Activated CD8-positive, alpha-beta memory T cell treated with anti-CD3 and anti-CD28 coated beads, Interleukin-2, amount 10 ng/mL, durations not matched to agents 7 days and 5 days (primary cell): Measurements from ENCODE around the gene GZMB. TPM values are rescaled to one million over a fixed set of nuclear protein-coding genes. Genes with fewer than 3 reads are reported as not detected.

ENCODE experiments used
- ATAC-seq: fragments of 150-1000 bp; cut with Tn5 transposase; one replicate; pipeline ENCODE4 v1.10.0; 2021; ENCODE audit warnings: moderate library complexity
- CTCF ChIA-PET: fragments of 350-600 bp; sonication (Branson Sonifier 250); formaldehyde crosslinking; loops from one replicate; lab custom pipeline; 2021; ENCODE audit warnings: antibody characterized with exemption; lab: Charles Lee
- DNase-seq: peaks from one replicate; pipeline ENCODE4 v3.0.0-alpha.2; 2020
- H3K27ac Mint-ChIP-seq: one replicate; pipeline ENCODE4 v1.8.0; 2021; ENCODE audit warnings: mild to moderate bottlenecking, mixed read lengths
- H3K27me3 Mint-ChIP-seq: one replicate; pipeline ENCODE4 v1.8.0; 2021; ENCODE audit warnings: mixed read lengths
- H3K36me3 Mint-ChIP-seq: one replicate; pipeline ENCODE4 v1.8.0; 2021; ENCODE audit warnings: mild to moderate bottlenecking, mixed read lengths
- H3K4me1 Mint-ChIP-seq: one replicate; pipeline ENCODE4 v1.8.0; 2021; ENCODE audit warnings: mixed read lengths
- H3K4me3 Mint-ChIP-seq: one replicate; pipeline ENCODE4 v1.8.0; 2021; ENCODE audit warnings: mild to moderate bottlenecking, moderate library complexity, mixed read lengths
- H3K9me3 Mint-ChIP-seq: one replicate; pipeline ENCODE4 v1.8.0; 2022; ENCODE audit warnings: low read depth, mixed read lengths
- total RNA-seq, 2 experiments: library from RNA; stranded (reverse); gene quantifications; one replicate each; pipeline ENCODE4 v1.2.3, GENCODE V29; 2021

Gene GZMB
- total RNA-seq = 1,000 to 10,000 TPM; 1,034 to 2,662 TPM

- ATAC-seq (peak; percentile 94), DNase-seq (peak; percentile 98)
- H3K4me3 Mint-ChIP-seq = peak within 1 kb of the TSS; percentile 89
- H3K9me3 Mint-ChIP-seq = peaks cover 3% of the 10 kb centered on the region
- peaks cover 64% of the 10 kb centered on the region for H3K36me3 Mint-ChIP-seq
- CTCF ChIA-PET = interaction anchor here (0.6 to 5.9 kb wide), 26 partner anchors 8 to 499 kb away, joined by 3 to 72 read pairs (median 6); partner anchors contain the start of gene GZMH
- H3K27ac Mint-ChIP-seq = peak within 1 kb of the TSS; percentile 97
- H3K4me1 Mint-ChIP-seq = peaks cover 78% of the 10 kb centered on the region
- H3K27me3 Mint-ChIP-seq = no peaks in the 10 kb centered on the region
Observed at GRCh38 chr14:24634158-24634557, at the start of gene GZMB. TSS of gene GZMB (minus strand) at chr14:24634190. CDS start at chr14:24634160, 30 bp downstream.

- no peak for ATAC-seq
- Mint-ChIP-seq H3K9me3 (no peaks in the 10 kb centered on the region), H3K4me3 (no peak overlapping the region), H3K27ac (no peak overlapping the region), H3K4me1 (peaks cover 50% of the 10 kb centered on the region), H3K27me3 (no peaks in the 10 kb centered on the region), H3K36me3 (peaks cover 12% of the 10 kb centered on the region)
- CTCF ChIA-PET = interaction anchor here (0.9 to 5.0 kb wide), 9 partner anchors 8 to 198 kb away, joined by 3 to 87 read pairs (median 9); partner anchors contain the start of gene GZMH
- no peak for DNase-seq
Observed at GRCh38 chr14:24681056-24681455, 47.1 kb upstream of the GZMB start.

GRCh38 chr14:24680516-24680915, 46.5 kb upstream of the GZMB start:
- DNase-seq (no peak), ATAC-seq (no peak)
- Mint-ChIP-seq H3K36me3 (peaks cover 16% of the 10 kb centered on the region), H3K4me3 (no peak overlapping the region), H3K9me3 (no peaks in the 10 kb centered on the region), H3K27me3 (no peaks in the 10 kb centered on the region), H3K4me1 (peaks cover 55% of the 10 kb centered on the region), H3K27ac (peak overlapping the region; percentile 79)
- CTCF ChIA-PET = interaction anchor here (0.9 to 5.0 kb wide), 7 partner anchors 9 to 197 kb away, joined by 3 to 87 read pairs (median 23); partner anchors contain the start of gene GZMH

GRCh38 chr14:24679248-24679961, 45.4 kb upstream of the GZMB start:
- ATAC-seq (no peak), DNase-seq (no peak)

GRCh38 chr14:24678801-24679247, 44.8 kb upstream of the GZMB start:
- Mint-ChIP-seq H3K9me3 (no peaks in the 10 kb centered on the region), H3K27me3 (no peaks in the 10 kb centered on the region), H3K4me1 (peaks cover 70% of the 10 kb centered on the region), H3K36me3 (peaks cover 15% of the 10 kb centered on the region), H3K27ac (peak overlapping the region; percentile 90), H3K4me3 (peak overlapping the region; percentile 72)
- CTCF ChIA-PET = interaction anchor here (0.9 to 5.0 kb wide), 19 partner anchors 8 to 346 kb away, joined by 3 to 87 read pairs (median 5); partner anchors contain the start of genes GZMB and GZMH
- DNase-seq (peak; percentile 91), ATAC-seq (peak; percentile 73)

More at GRCh38 chr14:24679248-24679961, 45.4 kb upstream of the GZMB start:
- CTCF ChIA-PET = interaction anchor here (0.6 to 5.0 kb wide), 22 partner anchors 8 to 346 kb away, joined by 3 to 87 read pairs (median 4); partner anchors contain the start of genes GZMB and GZMH
- H3K27me3 Mint-ChIP-seq = no peaks in the 10 kb centered on the region
- H3K4me3 Mint-ChIP-seq = peak overlapping the region; percentile 50
- H3K36me3 Mint-ChIP-seq = peaks cover 15% of the 10 kb centered on the region
- peak overlapping the region; percentile 79 for H3K27ac Mint-ChIP-seq
- no peaks in the 10 kb centered on the region for H3K9me3 Mint-ChIP-seq
- H3K4me1 Mint-ChIP-seq = peaks cover 64% of the 10 kb centered on the region

GRCh38 chr14:24677956-24678355, 44.0 kb upstream of the GZMB start:
- Mint-ChIP-seq H3K4me3 (peak overlapping the region; percentile 72), H3K27ac (peak overlapping the region; percentile 90), H3K4me1 (peaks cover 77% of the 10 kb centered on the region), H3K9me3 (no peaks in the 10 kb centered on the region), H3K36me3 (peaks cover 13% of the 10 kb centered on the region), H3K27me3 (no peaks in the 10 kb centered on the region)
- ATAC-seq (no peak), DNase-seq (no peak)
- CTCF ChIA-PET = interaction anchor here (1.0 to 5.0 kb wide), 8 partner anchors 10 to 195 kb away, joined by 3 to 87 read pairs (median 24); partner anchors contain the start of genes GZMB and GZMH

- Mint-ChIP-seq H3K27me3 (no peaks in the 10 kb centered on the region), H3K4me1 (peaks cover 92% of the 10 kb centered on the region), H3K27ac (peak overlapping the region; percentile 100), H3K36me3 (peaks cover 23% of the 10 kb centered on the region), H3K4me3 (peak overlapping the region; percentile 74), H3K9me3 (no peaks in the 10 kb centered on the region)
- ATAC-seq (peak; percentile 63), DNase-seq (peak; percentile 80)
- CTCF ChIA-PET = interaction anchor here (1.0 to 5.1 kb wide), 13 partner anchors 9 to 238 kb away, joined by 3 to 62 read pairs (median 5); partner anchors contain the start of genes GZMB and GZMH
Observed at GRCh38 chr14:24674204-24674970, 40.4 kb upstream of the GZMB start.

GRCh38 chr14:24673534-24674203, 39.7 kb upstream of the GZMB start:
- Mint-ChIP-seq H3K27me3 (no peaks in the 10 kb centered on the region), H3K4me3 (peak overlapping the region; percentile 74), H3K4me1 (peaks cover 89% of the 10 kb centered on the region), H3K36me3 (peaks cover 27% of the 10 kb centered on the region), H3K27ac (peak overlapping the region; percentile 100), H3K9me3 (no peaks in the 10 kb centered on the region)
- DNase-seq (peak; percentile 90), ATAC-seq (peak; percentile 77)
- CTCF ChIA-PET = interaction anchor here (0.8 to 5.1 kb wide), 16 partner anchors 8 to 242 kb away, joined by 3 to 62 read pairs (median 4); partner anchors contain the start of genes GZMB and GZMH

GRCh38 chr14:24673059-24673458, 39.1 kb upstream of the GZMB start:
- H3K36me3 Mint-ChIP-seq = peaks cover 28% of the 10 kb centered on the region
- DNase-seq (no peak), ATAC-seq (peak; percentile 2)
- peak overlapping the region; percentile 100 for H3K27ac Mint-ChIP-seq
- H3K4me3 Mint-ChIP-seq = peak overlapping the region; percentile 74
- no peaks in the 10 kb centered on the region for H3K27me3 Mint-ChIP-seq
- CTCF ChIA-PET = interaction anchor here (0.8 to 5.1 kb wide), 13 partner anchors 9 to 242 kb away, joined by 3 to 62 read pairs (median 4); partner anchors contain the start of genes GZMB and GZMH
- H3K4me1 Mint-ChIP-seq = peaks cover 88% of the 10 kb centered on the region
- H3K9me3 Mint-ChIP-seq = no peaks in the 10 kb centered on the region

- peaks cover 21% of the 10 kb centered on the region for H3K36me3 Mint-ChIP-seq
- CTCF ChIA-PET = interaction anchor here (1.2 to 5.1 kb wide), 3 partner anchors 36 to 63 kb away, joined by 3 to 62 read pairs (median 6); partner anchors contain the start of genes GZMB and GZMH
- DNase-seq (peak; percentile 76), ATAC-seq (no peak)
- no peaks in the 10 kb centered on the region for H3K9me3 Mint-ChIP-seq
- no peak overlapping the region for H3K4me3 Mint-ChIP-seq
- H3K27me3 Mint-ChIP-seq = no peaks in the 10 kb centered on the region
- H3K4me1 Mint-ChIP-seq = peaks cover 87% of the 10 kb centered on the region
- H3K27ac Mint-ChIP-seq = peak overlapping the region; percentile 100
Observed at GRCh38 chr14:24670594-24670993, 36.6 kb upstream of the GZMB start.

- peaks cover 19% of the 10 kb centered on the region for H3K36me3 Mint-ChIP-seq
- H3K4me3 Mint-ChIP-seq = no peak overlapping the region
- H3K9me3 Mint-ChIP-seq = no peaks in the 10 kb centered on the region
- H3K27ac Mint-ChIP-seq = peak overlapping the region; percentile 67
- peaks cover 87% of the 10 kb centered on the region for H3K4me1 Mint-ChIP-seq
- no peaks in the 10 kb centered on the region for H3K27me3 Mint-ChIP-seq
- DNase-seq (no peak), ATAC-seq (no peak)
- CTCF ChIA-PET = interaction anchor here (1.0 to 1.2 kb wide), 2 partner anchors 9 to 35 kb away, joined by 3 read pairs; partner anchors contain the start of gene GZMB
Observed at GRCh38 chr14:24669651-24670050, 35.7 kb upstream of the GZMB start.

GRCh38 chr14:24665440-24665991, 31.5 kb upstream of the GZMB start:
- Mint-ChIP-seq H3K36me3 (peaks cover 12% of the 10 kb centered on the region), H3K27me3 (no peaks in the 10 kb centered on the region), H3K4me3 (peak overlapping the region; percentile 61), H3K9me3 (no peaks in the 10 kb centered on the region), H3K27ac (peak overlapping the region; percentile 89), H3K4me1 (peaks cover 91% of the 10 kb centered on the region)
- DNase-seq (peak; percentile 91), ATAC-seq (peak; percentile 83)
- CTCF ChIA-PET = interaction anchor here (1.0 to 4.4 kb wide), 8 partner anchors 9 to 60 kb away, joined by 3 to 30 read pairs (median 6); partner anchors contain the start of genes GZMB and GZMH
